H1 (cell line): ENCODE results near the gene GP5.

Experiments used
- CREB1 ChIP-seq: IDR thresholded peaks from 2 replicates; pipeline ENCODE4 v1.6.1; 2012; ENCODE audit warnings: inconsistent platforms
- HDAC2 ChIP-seq, 2 experiments: fragments of 300-600 bp in 1 of 2; sonication (generic) in 1 of 2; IDR thresholded peaks; 2 replicates each; pipeline ENCODE4 v1.6.1; 2011 to 2012; ENCODE audit warnings: low read depth in 2 of 2, low read length in 2 of 2, mild to moderate bottlenecking in 2 of 2, moderate library complexity in 2 of 2, borderline replicate concordance in 1 of 2, inconsistent platforms in 1 of 2
- TAF1 ChIP-seq: IDR thresholded peaks from 2 replicates; pipeline ENCODE4 v1.6.1; 2011; ENCODE audit warnings: mild to moderate bottlenecking, low read depth, low read length
- ZNF274 ChIP-seq: IDR thresholded peaks from 2 replicates; pipeline ENCODE4 v1.7.0; 2012; ENCODE audit warnings: low read length, borderline replicate concordance; ENCODE audit errors: extremely low read depth
- TF ChIP-seq, protein P1 (sequence below): IDR thresholded peaks from 2 replicates; pipeline ENCODE4 v1.6.1; 2012; ENCODE audit warnings: low read length, inconsistent platforms
- TF ChIP-seq, protein P2 (sequence below), 3 experiments: IDR thresholded peaks; 1 replicate in 2 of 3; 2 replicates in 1 of 3; pipeline versions ENCODE4 v1.5.1 to v1.6.1; 2011; ENCODE audit warnings: low read length in 3 of 3, mild to moderate bottlenecking in 3 of 3, inconsistent platforms in 2 of 3, low read depth in 1 of 3, moderate library complexity in 1 of 3; ENCODE audit not compliant: insufficient read depth in 1 of 3; ENCODE audit errors: control extremely low read depth in 1 of 3

DNA sequence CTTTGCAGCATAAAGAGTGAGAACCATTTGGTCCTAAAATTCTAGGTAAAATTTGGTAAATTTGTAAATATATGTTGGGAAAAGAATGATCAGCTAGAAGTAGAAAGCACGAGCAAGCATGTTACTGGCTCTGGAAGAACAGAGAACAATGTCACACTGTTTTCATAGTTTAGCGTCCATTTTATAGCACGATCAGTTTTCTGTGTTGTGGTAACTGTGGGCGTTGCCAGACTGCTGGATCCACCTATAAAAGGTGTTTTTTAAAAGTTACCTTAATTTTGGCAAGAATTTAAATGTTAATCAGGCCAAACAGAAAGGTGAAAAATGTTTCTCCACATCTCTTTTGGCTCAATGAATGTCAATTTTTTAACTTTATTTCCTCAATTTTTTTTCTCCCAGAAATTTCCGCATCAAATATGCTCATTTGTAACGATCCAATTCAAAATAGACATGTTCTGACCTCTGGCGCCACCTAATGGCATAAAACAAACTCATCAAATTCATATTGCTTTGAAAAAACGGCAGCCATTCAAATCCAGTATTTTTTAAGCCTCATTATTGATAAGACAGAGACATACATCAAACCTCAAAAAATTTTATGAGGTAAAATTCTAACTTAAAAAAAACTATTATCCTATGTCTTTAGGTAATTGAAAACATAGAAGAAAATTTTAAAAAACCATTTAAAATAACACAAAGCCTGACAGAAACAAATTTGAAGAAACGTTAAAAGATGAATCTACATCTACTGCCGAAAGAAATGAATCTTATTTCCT lies 5.5 kb upstream of the GP5 start:
- TF ChIP-seq ZNF274 = no peak
- no peak for TF ChIP-seq TAF1
- TF ChIP-seq, protein P1, sequence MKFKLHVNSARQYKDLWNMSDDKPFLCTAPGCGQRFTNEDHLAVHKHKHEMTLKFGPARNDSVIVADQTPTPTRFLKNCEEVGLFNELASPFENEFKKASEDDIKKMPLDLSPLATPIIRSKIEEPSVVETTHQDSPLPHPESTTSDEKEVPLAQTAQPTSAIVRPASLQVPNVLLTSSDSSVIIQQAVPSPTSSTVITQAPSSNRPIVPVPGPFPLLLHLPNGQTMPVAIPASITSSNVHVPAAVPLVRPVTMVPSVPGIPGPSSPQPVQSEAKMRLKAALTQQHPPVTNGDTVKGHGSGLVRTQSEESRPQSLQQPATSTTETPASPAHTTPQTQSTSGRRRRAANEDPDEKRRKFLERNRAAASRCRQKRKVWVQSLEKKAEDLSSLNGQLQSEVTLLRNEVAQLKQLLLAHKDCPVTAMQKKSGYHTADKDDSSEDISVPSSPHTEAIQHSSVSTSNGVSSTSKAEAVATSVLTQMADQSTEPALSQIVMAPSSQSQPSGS = no peak
- TF ChIP-seq HDAC2 (IDR thresholded peaks at IDR 0.05; ENCODE audit: borderline replicate concordance in 1 of 2, low read depth in 2 of 2, low read length in 2 of 2) = no peak
- TF ChIP-seq, protein P2, sequence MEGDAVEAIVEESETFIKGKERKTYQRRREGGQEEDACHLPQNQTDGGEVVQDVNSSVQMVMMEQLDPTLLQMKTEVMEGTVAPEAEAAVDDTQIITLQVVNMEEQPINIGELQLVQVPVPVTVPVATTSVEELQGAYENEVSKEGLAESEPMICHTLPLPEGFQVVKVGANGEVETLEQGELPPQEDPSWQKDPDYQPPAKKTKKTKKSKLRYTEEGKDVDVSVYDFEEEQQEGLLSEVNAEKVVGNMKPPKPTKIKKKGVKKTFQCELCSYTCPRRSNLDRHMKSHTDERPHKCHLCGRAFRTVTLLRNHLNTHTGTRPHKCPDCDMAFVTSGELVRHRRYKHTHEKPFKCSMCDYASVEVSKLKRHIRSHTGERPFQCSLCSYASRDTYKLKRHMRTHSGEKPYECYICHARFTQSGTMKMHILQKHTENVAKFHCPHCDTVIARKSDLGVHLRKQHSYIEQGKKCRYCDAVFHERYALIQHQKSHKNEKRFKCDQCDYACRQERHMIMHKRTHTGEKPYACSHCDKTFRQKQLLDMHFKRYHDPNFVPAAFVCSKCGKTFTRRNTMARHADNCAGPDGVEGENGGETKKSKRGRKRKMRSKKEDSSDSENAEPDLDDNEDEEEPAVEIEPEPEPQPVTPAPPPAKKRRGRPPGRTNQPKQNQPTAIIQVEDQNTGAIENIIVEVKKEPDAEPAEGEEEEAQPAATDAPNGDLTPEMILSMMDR (IDR thresholded peaks at IDR 0.05; ENCODE audit: control extremely low read depth in 1 of 3, insufficient read depth in 1 of 3, low read depth in 1 of 3, low read length in 3 of 3) = peak in 2 of 3 experiments; percentile 41 to 52; a peak in 2 of 4 replicates
- TF ChIP-seq CREB1 = no peak
